HG03025 (cell line): Measurements from ENCODE around the gene COX14.
"Not testable (repeated sequence)": the region's sequence is repeated elsewhere in the genome, so short reads cannot be mapped to it uniquely, and the experiment has no call there.

Source experiments
- ATAC-seq: cut with Tn5 transposase; IDR thresholded peaks from one replicate; pipeline ENCODE4 v1.9.1; 2021; ENCODE audit warnings: mild to moderate bottlenecking, moderate library complexity; ENCODE audit not compliant: unreplicated experiment, low FRiP score

Gene COX14

DNA sequence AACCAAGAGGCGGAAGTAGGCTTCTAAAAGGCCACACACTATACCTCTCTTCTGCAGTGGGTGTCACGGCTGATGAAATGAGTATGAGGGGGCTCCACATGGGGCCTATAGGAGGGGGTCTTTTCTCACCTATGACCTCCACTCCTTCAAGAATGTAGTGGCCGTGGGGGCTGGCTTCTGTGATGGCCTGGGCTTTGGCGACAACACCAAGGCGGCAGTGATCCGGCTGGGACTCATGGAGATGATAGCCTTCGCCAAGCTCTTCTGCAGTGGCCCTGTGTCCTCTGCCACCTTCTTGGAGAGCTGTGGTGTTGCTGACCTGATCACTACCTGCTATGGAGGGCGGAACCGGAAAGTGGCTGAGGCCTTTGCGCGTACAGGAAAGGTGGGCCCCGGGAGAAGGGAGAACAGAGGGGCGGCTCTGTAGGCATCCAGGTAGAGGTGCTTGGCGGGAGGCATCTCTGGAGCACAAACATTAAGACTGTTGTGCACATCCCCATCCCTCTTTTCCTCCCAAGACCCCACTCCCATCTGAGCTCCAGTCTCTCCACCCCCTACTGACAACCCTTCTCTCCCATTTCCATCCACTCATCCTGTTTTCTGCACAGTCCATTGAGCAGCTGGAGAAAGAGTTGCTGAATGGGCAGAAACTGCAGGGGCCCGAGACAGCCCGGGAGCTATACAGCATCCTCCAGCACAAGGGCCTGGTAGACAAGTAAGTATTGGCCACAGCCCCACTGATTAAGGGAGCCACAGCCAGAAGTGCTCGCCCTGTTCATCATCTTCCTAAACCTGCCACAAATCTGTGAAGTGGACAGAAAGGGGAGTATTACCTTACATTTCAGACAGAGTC lies 4.4 kb upstream of the COX14 start:
- ATAC-seq: no peak

- ATAC-seq: no peak
Observed at GRCh38 chr12:50109319-50109718, 2.7 kb upstream of the COX14 start.

DNA sequence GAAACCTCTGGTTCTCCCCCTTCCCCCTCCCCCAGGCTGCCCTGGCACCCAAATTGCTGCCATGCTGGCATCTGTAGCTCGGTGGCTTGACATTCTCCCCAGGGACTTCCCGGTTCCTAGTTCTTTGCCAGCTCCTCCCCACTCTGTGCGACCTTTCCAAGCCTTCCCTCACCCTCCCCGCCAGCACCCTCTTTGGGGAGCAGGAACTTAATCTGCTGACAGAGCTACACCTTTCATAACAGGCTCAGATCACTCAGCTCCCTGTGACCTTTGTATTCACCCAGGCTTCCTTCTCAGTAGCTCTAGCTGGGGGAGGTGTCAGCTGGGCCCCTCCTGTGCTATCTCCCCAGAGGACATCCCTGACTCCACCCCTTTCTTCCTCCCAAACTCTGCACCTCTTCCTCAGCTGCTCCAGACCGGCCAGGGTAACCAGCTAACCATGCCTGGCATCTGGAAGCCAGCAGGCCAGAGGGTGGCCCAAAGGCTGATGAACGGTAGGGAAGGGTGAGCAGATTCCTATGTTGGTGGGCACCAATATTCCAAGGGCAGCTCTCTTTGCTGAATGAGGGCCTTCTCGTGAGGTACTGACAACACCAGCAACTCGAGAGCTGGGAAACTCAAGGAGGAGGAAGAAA lies 1.8 kb upstream of the COX14 start:
- no peak for ATAC-seq

GRCh38 chr12:50110762-50111351 lies 1.2 kb upstream of the COX14 start:
- ATAC-seq: no peak

- ATAC-seq: peak; percentile 3
Observed at GRCh38 chr12:50111395-50111692, 692 bp upstream of the COX14 start.

DNA sequence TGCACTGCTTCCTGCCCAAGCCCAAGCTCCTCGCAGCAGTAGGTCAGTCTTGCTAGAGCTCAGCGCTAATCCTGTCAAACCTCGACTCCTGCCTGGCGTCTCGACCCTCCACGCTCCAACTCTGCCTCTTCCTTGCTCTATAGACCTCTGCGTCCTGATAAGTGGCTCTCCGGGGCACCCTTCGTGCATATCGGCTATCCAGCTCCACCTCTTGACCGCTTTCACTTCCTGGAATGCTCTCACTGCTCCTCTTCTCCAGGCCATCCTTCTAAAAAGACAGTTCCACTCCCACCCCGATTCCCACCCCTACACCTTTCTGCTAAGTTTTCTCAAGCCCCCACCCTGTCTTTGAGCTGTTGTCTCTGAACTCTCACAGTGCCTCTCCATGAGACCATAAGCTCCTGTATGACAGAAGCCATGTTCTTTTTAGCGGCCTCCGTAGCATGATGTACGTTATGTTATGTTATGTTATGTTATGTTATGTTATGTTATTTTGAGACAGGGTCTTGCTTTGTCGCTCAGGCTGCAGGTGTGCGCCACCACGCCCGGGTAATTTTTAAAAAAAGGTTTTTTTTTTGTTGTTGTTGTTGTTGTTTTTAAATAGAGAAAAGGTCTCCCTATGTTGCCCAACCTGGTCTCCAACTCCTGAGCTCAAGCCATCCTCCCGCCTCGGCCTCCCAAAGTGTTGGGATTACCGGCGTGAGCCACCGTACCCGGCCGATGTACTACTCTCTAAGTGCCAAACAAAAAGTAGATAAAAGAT lies 601 bp downstream of the COX14 start:
- no peak for ATAC-seq

DNA sequence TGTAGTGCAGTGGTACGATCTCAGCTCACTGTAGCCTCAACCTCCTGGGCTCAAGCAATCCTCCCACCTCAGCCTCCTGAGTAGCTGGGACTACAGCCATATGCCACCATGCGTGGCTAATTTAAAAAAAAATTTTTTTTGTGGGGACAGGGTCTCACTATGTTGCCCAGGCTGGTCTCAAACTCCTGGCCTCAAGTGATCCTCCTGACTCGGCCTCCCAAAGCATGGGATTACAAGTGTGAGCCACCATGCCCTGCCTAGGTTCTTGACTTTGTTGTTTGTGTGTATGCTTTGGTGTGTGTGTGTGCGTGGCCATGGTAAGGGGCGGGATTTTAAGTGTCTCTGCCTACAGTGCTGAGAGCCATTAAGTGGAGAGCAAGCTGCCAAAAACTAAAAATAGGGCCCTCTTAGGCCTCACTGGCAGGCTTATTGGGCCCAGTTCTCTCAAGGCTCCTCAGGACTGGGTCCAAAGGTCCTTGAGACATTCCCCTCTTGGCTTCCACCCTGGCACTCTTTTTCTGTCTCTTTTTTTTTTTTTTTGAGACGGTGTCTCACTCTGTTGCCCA lies 5.1 kb downstream of the COX14 start:
- no peak for ATAC-seq

- ATAC-seq: no peak
Observed at GRCh38 chr12:50119387-50119786, 7.4 kb downstream of the COX14 start.

GRCh38 chr12:50120521-50120920 lies 8.5 kb downstream of the COX14 start:
- ATAC-seq: no peak

GRCh38 chr12:50120953-50121352 lies 8.9 kb downstream of the COX14 start:
- no peak for ATAC-seq

DNA sequence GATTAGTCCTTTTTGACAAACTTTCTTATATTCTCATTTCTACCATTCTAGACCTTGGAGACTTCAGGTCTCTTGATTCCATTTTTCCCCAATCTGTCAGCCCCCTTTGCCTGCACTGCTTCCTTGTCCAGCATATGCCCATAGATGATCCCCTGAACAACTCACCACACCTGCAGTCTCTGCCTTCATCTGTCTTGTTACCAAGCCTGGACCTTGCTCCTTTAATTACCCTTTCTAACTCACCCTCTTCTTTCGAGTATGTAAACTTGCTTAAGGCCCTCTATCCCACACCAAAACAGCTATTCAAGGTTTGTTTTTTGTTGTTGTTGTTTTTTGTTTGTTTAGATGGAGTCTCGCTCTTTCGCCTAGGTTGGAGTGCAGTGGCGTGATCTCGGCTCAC lies 9.6 kb downstream of the COX14 start:
- ATAC-seq: no peak

GRCh38 chr12:50123203-50123602 lies 11.2 kb downstream of the COX14 start:
- no peak for ATAC-seq

GRCh38 chr12:50127546-50127945 lies 15.5 kb downstream of the COX14 start:
- ATAC-seq: no peak

DNA sequence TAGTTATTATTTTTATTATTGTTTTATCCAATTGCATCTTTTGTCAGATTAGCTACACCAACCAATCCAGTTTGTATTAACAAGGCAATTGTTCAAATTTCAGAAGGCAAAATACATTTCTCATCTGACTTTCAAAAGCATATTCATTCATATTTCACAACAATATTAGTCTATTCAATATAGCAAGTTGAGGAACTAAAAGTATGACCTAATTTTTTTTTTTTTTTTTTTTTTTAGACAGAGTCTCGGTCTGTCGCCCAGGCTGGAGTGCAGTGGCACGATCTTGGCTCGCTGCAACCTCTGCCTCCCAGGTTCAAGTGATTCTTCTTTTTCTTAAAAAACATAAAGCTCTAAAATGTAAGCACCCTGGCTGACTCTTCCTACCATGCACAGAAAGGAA lies 17.3 kb downstream of the COX14 start:
- no peak for ATAC-seq

DNA sequence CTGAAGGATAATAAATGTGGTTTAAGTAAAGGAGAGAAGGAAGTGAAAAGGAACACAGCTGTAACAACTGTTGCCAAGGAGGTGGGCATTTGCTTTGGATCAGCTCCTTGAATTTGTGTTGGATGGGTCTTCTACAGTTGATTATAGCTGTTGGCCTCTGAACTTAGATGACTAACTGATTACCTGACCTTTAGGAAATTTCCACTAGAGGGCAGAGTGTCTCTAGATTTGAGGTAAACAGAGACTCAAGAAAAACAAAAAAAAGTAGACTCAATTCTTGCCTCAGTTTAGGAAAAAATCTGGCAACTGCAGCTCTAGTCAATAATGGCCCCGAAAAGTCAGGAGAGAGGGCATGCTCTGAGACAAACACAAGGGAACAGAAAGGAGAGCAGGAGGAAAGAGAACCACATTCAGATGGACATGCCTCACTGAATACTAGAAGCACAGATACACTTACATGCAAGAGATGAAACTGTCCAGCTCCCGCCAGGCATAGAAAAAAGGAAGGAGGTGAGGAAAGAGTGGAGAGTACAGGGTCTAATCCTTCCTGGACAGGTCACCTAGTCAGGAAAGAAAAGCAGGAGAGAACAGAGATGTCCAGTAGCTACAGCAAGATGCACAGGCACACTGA lies 20.6 kb downstream of the COX14 start:
- ATAC-seq: no peak

DNA sequence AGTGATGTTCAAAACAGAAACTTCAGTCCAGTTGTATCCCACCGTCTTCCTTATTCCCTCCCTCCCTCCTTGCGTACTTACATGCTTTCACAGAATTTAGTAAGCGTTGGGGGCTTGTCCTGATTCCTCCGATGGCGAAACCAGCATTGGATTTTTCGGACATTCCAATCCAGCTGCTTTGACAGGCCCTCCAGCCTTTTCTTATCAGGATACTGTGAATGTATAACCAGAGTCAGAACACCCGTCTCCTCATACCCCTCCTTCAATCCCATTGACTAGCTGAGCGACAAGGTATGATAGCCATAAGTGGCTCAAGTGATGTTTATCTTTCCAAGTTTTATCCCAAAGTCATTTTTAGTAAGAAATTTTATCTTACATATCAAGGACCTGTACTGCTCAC lies 31.0 kb downstream of the COX14 start:
- ATAC-seq: no peak

GRCh38 chr12:50145439-50145838 lies 33.4 kb downstream of the COX14 start:
- no peak for ATAC-seq

DNA sequence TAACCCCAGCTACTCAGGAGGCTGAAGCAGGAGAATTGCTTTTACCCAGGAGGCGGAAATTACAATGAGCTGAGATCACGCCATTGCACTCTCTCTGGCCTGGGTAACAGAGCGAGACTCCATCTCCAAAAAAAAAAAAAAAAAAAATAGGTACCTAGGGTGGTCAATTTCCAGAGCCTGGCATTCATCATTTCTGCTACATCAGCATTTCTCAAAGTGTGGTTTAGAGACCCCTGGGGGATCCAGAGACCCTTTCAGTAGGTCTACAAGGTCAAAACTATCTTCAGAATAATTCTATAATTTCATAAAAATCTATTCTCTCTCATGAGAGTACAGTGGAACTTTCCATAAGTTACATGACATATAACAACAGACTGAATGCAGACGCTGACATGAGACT lies 35.2 kb downstream of the COX14 start:
- no peak for ATAC-seq

- ATAC-seq: not testable (repeated sequence)
Observed at GRCh38 chr12:50148011-50148410, 36.0 kb downstream of the COX14 start.

DNA sequence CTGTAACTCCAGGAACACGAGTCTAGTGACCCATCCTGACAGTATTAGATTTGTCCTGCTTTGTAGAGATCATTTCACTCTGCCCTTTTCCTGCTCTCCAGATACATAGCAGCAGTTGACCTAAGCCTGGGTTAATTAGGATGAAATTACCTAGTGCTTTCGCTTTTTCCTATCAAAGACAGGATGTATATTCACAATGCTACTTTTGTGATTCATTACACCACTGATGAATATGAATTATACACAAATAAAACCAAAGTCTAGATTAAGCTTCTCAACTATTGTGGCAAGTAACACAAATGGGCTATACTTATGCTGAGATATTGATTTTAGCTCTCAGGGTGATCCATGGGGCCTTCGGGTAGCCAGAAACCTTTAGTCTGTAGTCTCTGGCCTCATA lies 37.3 kb downstream of the COX14 start:
- ATAC-seq: no peak
